PC-9 (cell line): ENCODE data around the gene IGSF21. TPM values are rescaled to one million over a fixed set of nuclear protein-coding genes. Genes with fewer than 3 reads are reported as not detected.

ENCODE experiments used
- BruUV-seq: library from RNA; stranded (reverse); fragments of 400-500 nt; replicated peaks from 2 replicates; lab custom pipeline; 2021; lab: Mats Ljungman, UMichigan
- CTCF ChIA-PET: fragments of 300-600 bp; sonication (Branson Sonifier 250); formaldehyde crosslinking; loops from one replicate; lab custom pipeline; 2022; ENCODE audit warnings: antibody characterized with exemption; lab: Charles Lee
- POLR2A ChIA-PET: fragments of 300-600 bp; sonication (Branson Sonifier 250); formaldehyde crosslinking; loops from one replicate; lab custom pipeline; 2022; ENCODE audit warnings: antibody characterized with exemption; ENCODE audit not compliant: unreplicated experiment; lab: Charles Lee
- DNase-seq, 2 experiments: peaks; one replicate each; pipeline versions ENCODE4 v3.0.0 to v3.0.0-alpha.2; 2015 to 2022; ENCODE audit warnings: mixed read lengths in 1 of 2
- H2AFZ ChIP-seq: fragments of 200-600 bp; sonication (generic); 2 replicates; pipeline ENCODE4 v1.8.1; 2017; ENCODE audit warnings: antibody characterized with exemption
- H3F3A ChIP-seq: fragments of 200-600 bp; sonication (generic); 2 replicates; pipeline ENCODE4 v1.8.1; 2017; ENCODE audit warnings: antibody characterized with exemption, mild to moderate bottlenecking, low read depth; ENCODE audit not compliant: insufficient read depth
- H3K27ac ChIP-seq: fragments of 200-600 bp; sonication (generic); 2 replicates; pipeline ENCODE4 v1.6.1; 2016; ENCODE audit warnings: mixed run types
- H3K27me3 ChIP-seq: fragments of 200-600 bp; sonication (generic); 2 replicates; pipeline ENCODE4 v1.6.1; 2016; ENCODE audit warnings: low read depth, mixed run types; ENCODE audit not compliant: insufficient read depth
- H3K36me3 ChIP-seq: fragments of 200-600 bp; sonication (generic); 2 replicates; pipeline ENCODE4 v1.6.1; 2016; ENCODE audit warnings: low read depth, mixed run types
- H3K4me1 ChIP-seq: fragments of 200-600 bp; sonication (generic); replicated peaks from 2 replicates; pipeline ENCODE4 v1.6.1; 2016; ENCODE audit warnings: mixed run types; ENCODE audit not compliant: insufficient read depth
- H3K4me2 ChIP-seq: fragments of 200-600 bp; sonication (generic); 2 replicates; pipeline ENCODE4 v1.6.1; 2017; ENCODE audit warnings: mixed run types
- H3K4me3 ChIP-seq: fragments of 200-600 bp; sonication (generic); 2 replicates; pipeline ENCODE4 v1.6.1; 2016; ENCODE audit warnings: mixed run types
- H3K79me2 ChIP-seq: fragments of 200-600 bp; sonication (generic); 2 replicates; pipeline ENCODE4 v1.6.1; 2017; ENCODE audit warnings: low read depth, mixed run types
- H3K9me2 ChIP-seq: fragments of 200-600 bp; sonication (generic); 2 replicates; pipeline ENCODE4 v1.8.1; 2017; ENCODE audit warnings: mild to moderate bottlenecking; ENCODE audit not compliant: insufficient read depth
- H3K9me3 ChIP-seq: fragments of 200-600 bp; sonication (generic); 2 replicates; pipeline ENCODE4 v1.8.1; 2016; ENCODE audit warnings: low read depth; ENCODE audit not compliant: insufficient read depth
- H4K20me1 ChIP-seq: fragments of 200-600 bp; sonication (generic); 2 replicates; pipeline ENCODE4 v1.8.1; 2017; ENCODE audit not compliant: insufficient read depth
- EZH2 ChIP-seq: fragments of 200-600 bp; sonication (generic); IDR thresholded peaks from 2 replicates; pipeline ENCODE4 v1.8.0; 2017; ENCODE audit warnings: antibody characterized with exemption, low read depth
- intact Hi-C: fragments of 100-400 bp; cut with micrococcal nuclease; formaldehyde crosslinking; loops from one replicate; pipeline ENCODE4 v1.10.0; 2022; ENCODE audit not compliant: unreplicated experiment
- total RNA-seq: library from RNA; stranded (reverse); gene quantifications from 2 replicates; pipeline ENCODE4 v1.2.3, GENCODE V29; 2021
- TF ChIP-seq, protein P1 (sequence below): fragments of 200-600 bp; sonication (generic); conservative IDR thresholded peaks from 2 replicates; pipeline ENCODE4 v1.6.1; 2017; ENCODE audit warnings: mixed run types, antibody characterized with exemption, mild to moderate bottlenecking, moderate library complexity

IGSF21 gene
- total RNA-seq, 1 experiment from 2014 or later: not detected

DNA sequence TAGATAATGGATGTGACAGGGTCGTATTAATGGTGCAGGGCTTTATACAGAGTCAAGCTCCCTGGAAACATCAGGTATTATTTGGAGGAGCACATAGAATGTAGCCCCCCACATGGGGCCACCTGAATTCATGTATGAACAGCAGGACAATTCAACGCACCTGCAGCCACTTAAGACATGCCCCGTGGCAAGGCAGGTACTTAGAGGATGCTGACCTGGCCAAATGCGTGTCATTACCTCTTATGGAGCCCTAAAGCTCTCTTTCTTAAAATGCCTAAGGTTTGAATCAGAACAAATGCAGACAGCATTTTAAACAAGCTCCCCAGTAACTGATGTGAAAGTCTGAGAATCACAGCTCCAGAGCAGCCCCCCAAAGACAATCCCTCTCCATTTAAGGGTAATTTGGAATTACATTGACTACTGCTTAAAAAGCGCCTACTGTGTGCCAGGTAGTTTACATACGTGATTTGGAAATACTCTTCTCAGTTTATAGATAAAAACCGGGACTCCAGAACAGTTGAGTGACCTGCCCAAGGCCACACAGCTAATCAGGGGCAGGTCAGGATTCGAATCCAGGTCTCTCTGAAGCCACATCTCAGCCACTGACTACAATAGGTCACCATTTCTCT is 302.1 kb downstream of the IGSF21 start:
- Histone ChIP-seq H2AFZ (no peak overlapping the region), H3K36me3 (no peaks in the 10 kb centered on the region), H3K9me2 (no peaks in the 10 kb centered on the region), H3K79me2 (no peaks in the 10 kb centered on the region), H3K27me3 (no peaks in the 10 kb centered on the region), H3F3A (peaks cover 7% of the 10 kb centered on the region; the same call in 1 of the 2 replicates), H3K4me3 (no peak overlapping the region), H3K4me1 (peaks cover 26% of the 10 kb centered on the region), H3K27ac (no peak overlapping the region), H3K4me2 (no peak overlapping the region), H3K9me3 (peaks cover 5% of the 10 kb centered on the region; the same call in 1 of the 2 replicates), H4K20me1 (no peaks in the 10 kb centered on the region)
- BruUV-seq: no TSS peak
- POLR2A ChIA-PET: no interaction called here
- TF ChIP-seq, protein P1, sequence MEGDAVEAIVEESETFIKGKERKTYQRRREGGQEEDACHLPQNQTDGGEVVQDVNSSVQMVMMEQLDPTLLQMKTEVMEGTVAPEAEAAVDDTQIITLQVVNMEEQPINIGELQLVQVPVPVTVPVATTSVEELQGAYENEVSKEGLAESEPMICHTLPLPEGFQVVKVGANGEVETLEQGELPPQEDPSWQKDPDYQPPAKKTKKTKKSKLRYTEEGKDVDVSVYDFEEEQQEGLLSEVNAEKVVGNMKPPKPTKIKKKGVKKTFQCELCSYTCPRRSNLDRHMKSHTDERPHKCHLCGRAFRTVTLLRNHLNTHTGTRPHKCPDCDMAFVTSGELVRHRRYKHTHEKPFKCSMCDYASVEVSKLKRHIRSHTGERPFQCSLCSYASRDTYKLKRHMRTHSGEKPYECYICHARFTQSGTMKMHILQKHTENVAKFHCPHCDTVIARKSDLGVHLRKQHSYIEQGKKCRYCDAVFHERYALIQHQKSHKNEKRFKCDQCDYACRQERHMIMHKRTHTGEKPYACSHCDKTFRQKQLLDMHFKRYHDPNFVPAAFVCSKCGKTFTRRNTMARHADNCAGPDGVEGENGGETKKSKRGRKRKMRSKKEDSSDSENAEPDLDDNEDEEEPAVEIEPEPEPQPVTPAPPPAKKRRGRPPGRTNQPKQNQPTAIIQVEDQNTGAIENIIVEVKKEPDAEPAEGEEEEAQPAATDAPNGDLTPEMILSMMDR: no peak
- TF ChIP-seq EZH2: no peak
- intact Hi-C loops: no loop called here
- DNase-seq: no peak
- CTCF ChIA-PET: no interaction called here

DNA sequence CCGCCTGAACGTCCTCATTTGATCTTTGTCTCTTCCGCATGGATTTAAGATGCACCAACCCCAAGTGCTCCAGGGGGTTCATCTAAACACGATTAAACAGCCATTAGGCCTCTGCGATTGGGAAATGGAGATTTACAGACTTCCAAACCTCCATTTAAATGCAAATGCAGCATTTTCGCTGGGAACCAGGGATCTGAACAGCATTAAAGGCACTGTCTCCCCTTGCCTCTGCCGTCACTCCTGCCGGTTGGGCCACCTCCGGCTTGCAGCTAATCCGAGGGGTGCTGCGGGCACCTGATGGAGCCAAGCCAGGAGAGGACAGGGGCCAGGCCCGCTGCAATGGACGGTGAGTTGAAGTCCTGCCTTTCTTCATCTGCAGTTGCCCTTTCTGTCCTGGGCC is 302.8 kb downstream of the IGSF21 start:
- H3K4me3 ChIP-seq: no peak overlapping the region
- DNase-seq: no peak
- H3K4me2 ChIP-seq: no peak overlapping the region
- no peaks in the 10 kb centered on the region for H3K36me3 ChIP-seq
- CTCF ChIA-PET: no interaction called here
- H3K27ac ChIP-seq: no peak overlapping the region
- peaks cover 9% of the 10 kb centered on the region; the same call in 1 of the 2 replicates for H3F3A ChIP-seq
- POLR2A ChIA-PET: no interaction called here
- no peaks in the 10 kb centered on the region for H3K79me2 ChIP-seq
- H3K27me3 ChIP-seq: no peaks in the 10 kb centered on the region
- BruUV-seq: no TSS peak
- no peaks in the 10 kb centered on the region for H4K20me1 ChIP-seq
- intact Hi-C loops: no loop called here
- no peak overlapping the region for H2AFZ ChIP-seq
- no peak for TF ChIP-seq EZH2
- TF ChIP-seq, protein P1: no peak
- peaks cover 33% of the 10 kb centered on the region for H3K4me1 ChIP-seq
- peaks cover 5% of the 10 kb centered on the region; the same call in 1 of the 2 replicates for H3K9me3 ChIP-seq
- no peaks in the 10 kb centered on the region for H3K9me2 ChIP-seq

DNA sequence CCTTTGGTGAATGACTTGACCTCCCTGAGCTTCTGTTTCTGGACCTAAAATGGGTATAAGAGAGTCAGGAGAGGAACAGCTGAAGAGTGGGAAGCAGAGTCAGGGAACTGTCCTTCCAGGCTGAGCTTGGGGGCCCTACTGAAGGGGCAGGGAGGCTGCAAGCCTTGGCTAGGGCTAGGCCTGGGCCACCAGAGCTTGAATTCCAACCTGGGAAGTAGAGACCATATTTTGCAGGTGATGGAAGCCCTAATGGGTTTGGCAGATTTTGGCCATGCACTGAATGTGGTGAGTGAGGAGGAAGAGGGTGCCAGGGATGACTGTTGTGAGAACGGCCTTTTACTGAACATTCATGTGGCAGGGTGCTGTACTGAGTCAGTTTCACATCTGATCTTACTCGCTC is 303.7 kb downstream of the IGSF21 start:
- peaks cover 33% of the 10 kb centered on the region for H3K4me1 ChIP-seq
- intact Hi-C loops: no loop called here
- H3F3A ChIP-seq: peaks cover 9% of the 10 kb centered on the region; the same call in 1 of the 2 replicates
- H3K4me3 ChIP-seq: no peak overlapping the region
- no peaks in the 10 kb centered on the region for H4K20me1 ChIP-seq
- peaks cover 5% of the 10 kb centered on the region; the same call in 1 of the 2 replicates for H3K9me3 ChIP-seq
- ChIA-PET POLR2A (no interaction called here), CTCF (no interaction called here)
- DNase-seq: no peak
- H2AFZ ChIP-seq: no peak overlapping the region
- TF ChIP-seq EZH2: no peak
- TF ChIP-seq, protein P1: no peak
- no peak overlapping the region for H3K4me2 ChIP-seq
- H3K27me3 ChIP-seq: no peaks in the 10 kb centered on the region
- H3K79me2 ChIP-seq: no peaks in the 10 kb centered on the region
- BruUV-seq: no TSS peak
- no peaks in the 10 kb centered on the region for H3K36me3 ChIP-seq
- no peak overlapping the region for H3K27ac ChIP-seq
- H3K9me2 ChIP-seq: no peaks in the 10 kb centered on the region
